HL-60 (cell line): ENCODE measurements around the gene MYO3B.

Experiments used
- DNase-seq, 2 experiments: peaks; one replicate each; pipeline ENCODE4 v3.0.0-alpha.2; 2010 to 2020; ENCODE audit warnings: low read depth in 1 of 2, low spot score in 1 of 2
- H3K27ac ChIP-seq: fragments of 250-450 bp; sonication (Bioruptor Pico); replicated peaks from 2 replicates; pipeline ENCODE4 v1.5.1; 2020; ENCODE audit warnings: mild to moderate bottlenecking, moderate library complexity
- H3K27me3 ChIP-seq: fragments of 250-450 bp; sonication (Bioruptor Pico); 2 replicates; pipeline ENCODE4 v1.5.1; 2021; ENCODE audit warnings: mild to moderate bottlenecking, moderate library complexity; ENCODE audit not compliant: insufficient read depth, poor library complexity, severe bottlenecking
- H3K4me3 ChIP-seq: replicated peaks from 2 replicates; pipeline ENCODE4 v1.5.1; 2011; ENCODE audit warnings: mild to moderate bottlenecking, control low read depth, low read length; ENCODE audit not compliant: insufficient read depth
- GABPA ChIP-seq: IDR thresholded peaks from 2 replicates; pipeline ENCODE4 v1.6.1; 2012; ENCODE audit warnings: low read depth
- POLR2AphosphoS5 ChIP-seq: IDR thresholded peaks from 2 replicates; pipeline ENCODE4 v1.6.1; 2012; ENCODE audit warnings: low read depth
- SPI1 ChIP-seq: IDR thresholded peaks from 2 replicates; pipeline ENCODE4 v1.6.1; 2012; ENCODE audit warnings: low read depth, mild to moderate bottlenecking, borderline replicate concordance
- TF ChIP-seq, protein P1 (sequence below): IDR thresholded peaks from one replicate; pipeline ENCODE4 v1.5.1; 2011; ENCODE audit warnings: low read length, control low read depth, inconsistent platforms; ENCODE audit not compliant: insufficient read depth
- TF ChIP-seq, protein P2 (sequence below): IDR thresholded peaks from 2 replicates; pipeline ENCODE4 v1.6.1; 2012; ENCODE audit warnings: low read depth; ENCODE audit not compliant: insufficient replicate concordance

MYO3B gene

DNA sequence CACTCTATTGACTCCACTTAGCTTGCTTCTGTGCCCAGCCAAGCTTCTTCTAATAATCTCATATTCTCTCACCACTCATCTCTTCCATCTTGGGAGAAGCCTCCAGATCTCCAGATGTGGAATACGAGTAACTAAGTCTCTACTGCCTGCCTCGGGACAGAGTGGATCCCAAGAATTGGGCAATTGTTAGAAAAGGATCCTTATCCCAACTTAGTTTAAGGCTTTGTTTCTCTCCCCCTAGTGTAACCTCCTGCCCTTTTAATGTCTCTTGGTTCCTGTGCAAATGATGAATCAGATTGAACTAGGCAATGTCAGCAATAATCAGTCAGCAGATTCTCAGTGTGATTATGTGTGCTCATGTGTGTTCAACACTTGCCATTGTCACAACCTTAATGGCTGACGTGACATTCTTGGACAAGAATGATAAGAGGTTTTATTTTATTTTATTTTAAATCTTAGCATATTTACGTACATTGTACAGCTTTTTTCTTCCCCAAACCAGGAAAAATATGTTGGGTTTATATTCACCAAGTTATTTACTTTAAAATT is 59.7 kb downstream of the MYO3B start:
- H3K27me3 ChIP-seq = peaks cover 20% of the 10 kb centered on the region
- TF ChIP-seq, protein P1, sequence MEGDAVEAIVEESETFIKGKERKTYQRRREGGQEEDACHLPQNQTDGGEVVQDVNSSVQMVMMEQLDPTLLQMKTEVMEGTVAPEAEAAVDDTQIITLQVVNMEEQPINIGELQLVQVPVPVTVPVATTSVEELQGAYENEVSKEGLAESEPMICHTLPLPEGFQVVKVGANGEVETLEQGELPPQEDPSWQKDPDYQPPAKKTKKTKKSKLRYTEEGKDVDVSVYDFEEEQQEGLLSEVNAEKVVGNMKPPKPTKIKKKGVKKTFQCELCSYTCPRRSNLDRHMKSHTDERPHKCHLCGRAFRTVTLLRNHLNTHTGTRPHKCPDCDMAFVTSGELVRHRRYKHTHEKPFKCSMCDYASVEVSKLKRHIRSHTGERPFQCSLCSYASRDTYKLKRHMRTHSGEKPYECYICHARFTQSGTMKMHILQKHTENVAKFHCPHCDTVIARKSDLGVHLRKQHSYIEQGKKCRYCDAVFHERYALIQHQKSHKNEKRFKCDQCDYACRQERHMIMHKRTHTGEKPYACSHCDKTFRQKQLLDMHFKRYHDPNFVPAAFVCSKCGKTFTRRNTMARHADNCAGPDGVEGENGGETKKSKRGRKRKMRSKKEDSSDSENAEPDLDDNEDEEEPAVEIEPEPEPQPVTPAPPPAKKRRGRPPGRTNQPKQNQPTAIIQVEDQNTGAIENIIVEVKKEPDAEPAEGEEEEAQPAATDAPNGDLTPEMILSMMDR = no peak
- no peak for TF ChIP-seq GABPA
- no peak for TF ChIP-seq SPI1
- no peak for TF ChIP-seq POLR2AphosphoS5
- TF ChIP-seq, protein P2, sequence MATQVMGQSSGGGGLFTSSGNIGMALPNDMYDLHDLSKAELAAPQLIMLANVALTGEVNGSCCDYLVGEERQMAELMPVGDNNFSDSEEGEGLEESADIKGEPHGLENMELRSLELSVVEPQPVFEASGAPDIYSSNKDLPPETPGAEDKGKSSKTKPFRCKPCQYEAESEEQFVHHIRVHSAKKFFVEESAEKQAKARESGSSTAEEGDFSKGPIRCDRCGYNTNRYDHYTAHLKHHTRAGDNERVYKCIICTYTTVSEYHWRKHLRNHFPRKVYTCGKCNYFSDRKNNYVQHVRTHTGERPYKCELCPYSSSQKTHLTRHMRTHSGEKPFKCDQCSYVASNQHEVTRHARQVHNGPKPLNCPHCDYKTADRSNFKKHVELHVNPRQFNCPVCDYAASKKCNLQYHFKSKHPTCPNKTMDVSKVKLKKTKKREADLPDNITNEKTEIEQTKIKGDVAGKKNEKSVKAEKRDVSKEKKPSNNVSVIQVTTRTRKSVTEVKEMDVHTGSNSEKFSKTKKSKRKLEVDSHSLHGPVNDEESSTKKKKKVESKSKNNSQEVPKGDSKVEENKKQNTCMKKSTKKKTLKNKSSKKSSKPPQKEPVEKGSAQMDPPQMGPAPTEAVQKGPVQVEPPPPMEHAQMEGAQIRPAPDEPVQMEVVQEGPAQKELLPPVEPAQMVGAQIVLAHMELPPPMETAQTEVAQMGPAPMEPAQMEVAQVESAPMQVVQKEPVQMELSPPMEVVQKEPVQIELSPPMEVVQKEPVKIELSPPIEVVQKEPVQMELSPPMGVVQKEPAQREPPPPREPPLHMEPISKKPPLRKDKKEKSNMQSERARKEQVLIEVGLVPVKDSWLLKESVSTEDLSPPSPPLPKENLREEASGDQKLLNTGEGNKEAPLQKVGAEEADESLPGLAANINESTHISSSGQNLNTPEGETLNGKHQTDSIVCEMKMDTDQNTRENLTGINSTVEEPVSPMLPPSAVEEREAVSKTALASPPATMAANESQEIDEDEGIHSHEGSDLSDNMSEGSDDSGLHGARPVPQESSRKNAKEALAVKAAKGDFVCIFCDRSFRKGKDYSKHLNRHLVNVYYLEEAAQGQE = no peak
- no peak overlapping the region for H3K4me3 ChIP-seq
- DNase-seq = no peak
- H3K27ac ChIP-seq = no peak overlapping the region

DNA sequence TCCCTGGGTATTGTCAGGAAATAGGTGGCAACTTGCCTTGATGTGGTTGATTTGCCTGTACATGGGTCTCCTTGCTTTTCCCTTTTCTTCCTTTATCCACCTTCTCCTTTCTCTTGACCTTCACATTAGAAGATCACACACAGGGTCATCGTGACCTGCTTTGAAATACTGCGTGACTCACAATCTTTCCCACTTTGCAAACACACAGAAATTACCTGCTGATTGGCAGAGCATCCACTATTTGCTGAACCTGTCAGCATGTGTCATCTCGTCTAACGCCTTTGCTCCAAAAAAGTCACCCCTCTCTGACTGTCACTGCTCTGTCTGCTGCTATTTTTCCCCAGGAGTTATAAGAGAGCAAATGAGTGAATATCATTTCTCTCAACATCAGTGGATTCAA is 60.8 kb downstream of the MYO3B start:
- DNase-seq = no peak
- TF ChIP-seq POLR2AphosphoS5 (no peak), GABPA (no peak), SPI1 (no peak)
- TF ChIP-seq, protein P1 = no peak
- TF ChIP-seq, protein P2 = no peak
- H3K27me3 ChIP-seq = peaks cover 20% of the 10 kb centered on the region
- no peak overlapping the region for H3K27ac ChIP-seq
- no peak overlapping the region for H3K4me3 ChIP-seq

DNA sequence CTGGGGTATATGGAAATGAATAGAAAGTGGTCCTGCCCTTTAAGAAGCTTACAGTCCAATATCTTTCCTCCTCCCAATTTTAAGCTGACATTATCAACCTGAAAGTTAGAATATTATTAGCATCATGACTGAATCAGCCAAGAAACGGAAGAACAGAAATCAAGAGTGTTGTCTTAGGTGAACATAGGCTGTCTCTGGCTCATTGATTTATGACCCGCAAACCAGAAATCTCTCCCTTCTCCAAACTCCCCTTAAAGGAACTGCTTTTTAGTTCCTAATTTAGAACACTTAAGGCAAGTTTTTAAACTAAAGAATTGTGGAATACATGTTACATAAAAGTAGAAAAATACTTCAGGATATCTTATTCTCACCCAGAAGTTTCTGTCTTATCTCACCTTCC is 62.7 kb downstream of the MYO3B start:
- TF ChIP-seq, protein P2 = no peak
- no peak for TF ChIP-seq SPI1
- TF ChIP-seq GABPA = no peak
- no peak for TF ChIP-seq POLR2AphosphoS5
- TF ChIP-seq, protein P1 = no peak
- H3K27ac ChIP-seq = no peak overlapping the region

More for the DNA sequence above, 62.7 kb downstream of the MYO3B start:
- DNase-seq = no peak
- Histone ChIP-seq H3K27me3 (peaks cover 20% of the 10 kb centered on the region), H3K4me3 (no peak overlapping the region)
